PC-3 (cell line): ENCODE data around the gene RRBP1.

Experiments
- EZH2 ChIP-seq: fragments of 300-600 bp; sonication (generic); IDR thresholded peaks from one replicate; pipeline ENCODE4 v1.6.1; 2017; ENCODE audit warnings: antibody characterized with exemption, mild to moderate bottlenecking, low read length; ENCODE audit not compliant: unreplicated experiment
- TF ChIP-seq, protein P1 (sequence below): fragments of 300-600 bp; sonication (generic); conservative IDR thresholded peaks from 2 replicates; pipeline ENCODE4 v1.5.1; 2017; ENCODE audit warnings: antibody characterized with exemption, low read depth, mild to moderate bottlenecking, low read length

DNA sequence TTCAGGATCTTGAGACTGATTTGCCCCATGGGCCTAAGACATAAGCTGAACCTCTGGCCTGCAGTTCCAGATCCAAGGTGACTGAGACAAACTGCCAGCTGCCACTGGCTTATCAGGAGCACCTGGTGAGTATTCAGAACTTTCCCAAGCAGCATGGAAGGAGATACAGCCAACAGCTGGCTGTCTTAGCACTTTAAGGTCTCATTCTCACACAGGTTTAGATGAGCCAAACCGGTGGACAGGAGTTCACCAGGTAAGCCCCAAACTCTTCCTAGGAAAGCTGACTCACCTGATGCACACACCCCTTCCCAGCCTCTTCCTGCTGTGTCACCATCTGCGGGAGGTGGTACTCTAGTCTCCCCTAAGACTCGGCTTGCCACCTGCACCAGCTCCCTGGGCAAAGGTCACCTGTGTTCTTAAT, 17.9 kb upstream of the RRBP1 start, which contains the start of gene BANF2:
- TF ChIP-seq, protein P1, sequence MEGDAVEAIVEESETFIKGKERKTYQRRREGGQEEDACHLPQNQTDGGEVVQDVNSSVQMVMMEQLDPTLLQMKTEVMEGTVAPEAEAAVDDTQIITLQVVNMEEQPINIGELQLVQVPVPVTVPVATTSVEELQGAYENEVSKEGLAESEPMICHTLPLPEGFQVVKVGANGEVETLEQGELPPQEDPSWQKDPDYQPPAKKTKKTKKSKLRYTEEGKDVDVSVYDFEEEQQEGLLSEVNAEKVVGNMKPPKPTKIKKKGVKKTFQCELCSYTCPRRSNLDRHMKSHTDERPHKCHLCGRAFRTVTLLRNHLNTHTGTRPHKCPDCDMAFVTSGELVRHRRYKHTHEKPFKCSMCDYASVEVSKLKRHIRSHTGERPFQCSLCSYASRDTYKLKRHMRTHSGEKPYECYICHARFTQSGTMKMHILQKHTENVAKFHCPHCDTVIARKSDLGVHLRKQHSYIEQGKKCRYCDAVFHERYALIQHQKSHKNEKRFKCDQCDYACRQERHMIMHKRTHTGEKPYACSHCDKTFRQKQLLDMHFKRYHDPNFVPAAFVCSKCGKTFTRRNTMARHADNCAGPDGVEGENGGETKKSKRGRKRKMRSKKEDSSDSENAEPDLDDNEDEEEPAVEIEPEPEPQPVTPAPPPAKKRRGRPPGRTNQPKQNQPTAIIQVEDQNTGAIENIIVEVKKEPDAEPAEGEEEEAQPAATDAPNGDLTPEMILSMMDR, result no peak
- TF ChIP-seq EZH2, result no peak
